HUES48 (cell line): ENCODE measurements around the gene EFR3B.

Experiments
- H3K27ac ChIP-seq: one replicate; pipeline ENCODE4 v1.7.0; 2013; ENCODE audit warnings: low read depth, low read length, inconsistent platforms
- H3K27me3 ChIP-seq: 2 replicates; pipeline ENCODE4 v1.6.1; 2013; ENCODE audit warnings: mild to moderate bottlenecking, low read length; ENCODE audit not compliant: control insufficient read depth, insufficient read depth
- H3K36me3 ChIP-seq: 2 replicates; pipeline ENCODE4 v1.6.1; 2013; ENCODE audit warnings: low read length; ENCODE audit not compliant: control insufficient read depth, insufficient read depth
- H3K4me1 ChIP-seq: 2 replicates; pipeline ENCODE4 v1.6.1; 2013; ENCODE audit warnings: mild to moderate bottlenecking, low read length; ENCODE audit not compliant: control insufficient read depth, insufficient read depth
- H3K4me3 ChIP-seq: 2 replicates; pipeline ENCODE4 v1.5.1; 2013; ENCODE audit warnings: mild to moderate bottlenecking, low read depth, low read length
- H3K9ac ChIP-seq: 2 replicates; pipeline ENCODE4 v1.6.1; 2013; ENCODE audit warnings: mild to moderate bottlenecking, low read depth, low read length, moderate library complexity
- H3K9me3 ChIP-seq: 2 replicates; pipeline ENCODE4 v1.6.1; 2013; ENCODE audit warnings: low read length; ENCODE audit not compliant: control insufficient read depth, insufficient read depth

Gene EFR3B

GRCh38 chr2:25035537-25036220 lies 6.2 kb upstream of the EFR3B start:
- Histone ChIP-seq H3K27me3 (peaks cover 3% of the 10 kb centered on the region; the same call in 1 of the 2 replicates), H3K9me3 (no peaks in the 10 kb centered on the region), H3K36me3 (no peaks in the 10 kb centered on the region), H3K4me1 (no peaks in the 10 kb centered on the region), H3K9ac (no peak overlapping the region), H3K4me3 (no peak overlapping the region), H3K27ac (no peak overlapping the region)

DNA sequence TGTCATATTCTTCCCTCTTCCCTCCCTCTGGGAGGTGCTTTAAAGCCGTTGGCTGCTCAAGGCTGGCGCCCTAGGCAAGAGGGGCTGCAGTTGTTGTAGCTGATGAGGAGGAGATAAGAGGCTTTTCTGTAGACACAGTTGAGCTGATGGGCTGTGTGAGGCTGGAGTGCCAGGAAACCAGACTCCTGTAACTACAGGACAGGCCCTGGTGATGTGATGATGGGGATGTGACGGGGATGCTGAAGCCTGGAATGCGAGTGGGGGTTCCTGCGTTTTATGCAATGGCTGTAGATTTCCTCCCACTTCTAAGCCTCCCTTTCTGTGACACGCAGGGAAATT lies 5.7 kb upstream of the EFR3B start:
- H3K9ac ChIP-seq: no peak overlapping the region
- H3K4me3 ChIP-seq: no peak overlapping the region
- H3K9me3 ChIP-seq: no peaks in the 10 kb centered on the region
- H3K27ac ChIP-seq: no peak overlapping the region
- peaks cover 3% of the 10 kb centered on the region; the same call in 1 of the 2 replicates for H3K27me3 ChIP-seq
- H3K36me3 ChIP-seq: no peaks in the 10 kb centered on the region
- 0 out of 2 replicates have a peak, but pooled peaks cover 2% of the 10 kb centered on the region for H3K4me1 ChIP-seq

- Histone ChIP-seq H3K36me3 (no peaks in the 10 kb centered on the region), H3K9ac (no peak overlapping the region), H3K4me3 (no peak overlapping the region), H3K27me3 (peaks cover 18% of the 10 kb centered on the region), H3K27ac (no peak overlapping the region), H3K4me1 (0 out of 2 replicates have a peak, but pooled peaks cover 7% of the 10 kb centered on the region), H3K9me3 (no peaks in the 10 kb centered on the region)
Observed at GRCh38 chr2:25039126-25039525, 2.8 kb upstream of the EFR3B start.

- H3K9ac ChIP-seq: no peak overlapping the region
- H3K36me3 ChIP-seq: no peaks in the 10 kb centered on the region
- H3K9me3 ChIP-seq: no peaks in the 10 kb centered on the region
- H3K4me3 ChIP-seq: peak overlapping the region; percentile 72
- peaks cover 27% of the 10 kb centered on the region for H3K27me3 ChIP-seq
- no peak overlapping the region for H3K27ac ChIP-seq
- 0 out of 2 replicates have a peak, but pooled peaks cover 7% of the 10 kb centered on the region for H3K4me1 ChIP-seq
Observed at GRCh38 chr2:25041307-25041927, 459 bp upstream of the EFR3B start.

DNA sequence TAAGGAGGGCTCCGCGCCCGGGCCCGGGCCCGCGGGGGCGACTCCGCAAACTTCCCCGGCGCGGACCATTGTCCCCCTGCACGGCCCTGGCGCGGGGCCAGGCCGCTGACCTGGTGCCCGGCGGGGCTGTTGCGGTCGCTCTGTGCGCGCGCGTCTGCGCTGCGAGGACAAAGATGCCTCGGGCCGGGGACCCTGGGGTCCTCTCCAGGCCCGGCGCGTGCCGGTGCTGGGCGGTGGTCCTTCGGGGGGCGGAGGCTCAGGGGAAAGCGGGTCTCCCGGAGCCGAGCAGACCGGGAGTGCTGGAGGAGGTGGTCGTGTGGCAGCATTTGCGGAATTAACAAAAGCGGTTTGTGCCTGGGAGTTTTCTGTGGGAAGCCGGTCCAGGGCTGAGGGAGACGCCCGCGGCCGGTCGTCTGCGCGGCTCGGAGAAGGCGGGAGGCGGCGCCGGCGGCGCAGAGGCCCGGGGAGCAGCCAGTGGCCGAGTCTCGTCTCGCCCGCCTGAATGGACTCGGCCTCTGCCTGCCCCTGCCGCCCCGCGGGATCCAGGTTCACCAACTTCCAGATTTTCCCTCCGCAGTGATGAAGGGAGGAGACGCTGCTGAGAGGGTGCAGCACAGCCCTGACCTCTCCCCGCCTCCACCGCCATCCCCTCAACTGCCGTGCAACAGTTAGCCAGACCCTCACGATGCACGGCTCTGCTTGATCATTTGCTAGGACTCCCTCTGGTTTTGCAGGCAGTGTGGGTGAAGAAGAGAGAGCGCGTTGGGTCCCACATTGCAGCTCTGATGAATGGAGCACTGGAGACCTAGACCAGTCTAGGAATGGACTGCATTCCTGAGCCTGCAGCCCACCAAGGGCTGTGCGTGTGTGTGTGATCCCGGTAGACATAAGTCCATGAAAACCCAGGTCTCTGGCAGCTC lies 705 bp downstream of the EFR3B start:
- 0 out of 2 replicates have a peak overlapping the region, but pooled peaks have one; percentile 15 for H3K9ac ChIP-seq
- H3K9me3 ChIP-seq: no peaks in the 10 kb centered on the region
- H3K4me3 ChIP-seq: peak overlapping the region; percentile 79
- peak overlapping the region; percentile 51 for H3K27ac ChIP-seq
- 0 out of 2 replicates have a peak, but pooled peaks cover 7% of the 10 kb centered on the region for H3K4me1 ChIP-seq
- H3K27me3 ChIP-seq: peaks cover 27% of the 10 kb centered on the region
- H3K36me3 ChIP-seq: no peaks in the 10 kb centered on the region

DNA sequence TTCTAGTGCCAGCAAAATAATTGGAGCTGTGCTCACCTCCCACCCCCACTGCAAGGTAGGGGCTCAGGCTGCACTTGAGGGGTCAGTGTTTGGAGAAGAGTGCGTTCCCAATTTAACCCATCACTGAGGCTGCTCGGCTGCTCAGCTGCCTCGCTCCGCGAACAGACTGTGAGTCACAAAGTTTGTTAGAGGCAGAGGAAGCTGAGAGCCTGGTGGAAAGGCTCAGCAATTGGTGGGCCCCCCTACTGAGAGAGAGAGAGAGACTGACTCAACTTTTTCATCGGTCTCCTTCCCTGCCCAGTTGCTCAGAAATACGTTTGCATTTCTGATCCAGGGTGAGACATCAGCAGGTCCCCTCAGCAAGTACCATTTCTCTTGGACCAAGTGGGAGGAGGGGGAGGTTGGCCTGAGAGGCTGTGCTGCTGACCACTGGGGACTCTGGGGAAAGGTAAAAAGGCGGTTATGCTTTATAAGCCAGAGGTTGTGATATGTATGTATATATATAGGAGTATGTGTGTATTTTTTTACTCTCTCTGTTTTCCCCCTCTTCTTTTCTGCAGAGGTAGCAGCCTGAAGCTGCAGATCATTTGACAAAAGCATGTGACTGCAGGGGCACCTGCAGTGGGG lies 1.5 kb downstream of the EFR3B start:
- H3K36me3 ChIP-seq: no peaks in the 10 kb centered on the region
- H3K4me3 ChIP-seq: peak overlapping the region; percentile 79
- H3K9me3 ChIP-seq: no peaks in the 10 kb centered on the region
- 0 out of 2 replicates have a peak, but pooled peaks cover 7% of the 10 kb centered on the region for H3K4me1 ChIP-seq
- no peak overlapping the region for H3K27ac ChIP-seq
- peaks cover 27% of the 10 kb centered on the region for H3K27me3 ChIP-seq
- no peak overlapping the region for H3K9ac ChIP-seq

DNA sequence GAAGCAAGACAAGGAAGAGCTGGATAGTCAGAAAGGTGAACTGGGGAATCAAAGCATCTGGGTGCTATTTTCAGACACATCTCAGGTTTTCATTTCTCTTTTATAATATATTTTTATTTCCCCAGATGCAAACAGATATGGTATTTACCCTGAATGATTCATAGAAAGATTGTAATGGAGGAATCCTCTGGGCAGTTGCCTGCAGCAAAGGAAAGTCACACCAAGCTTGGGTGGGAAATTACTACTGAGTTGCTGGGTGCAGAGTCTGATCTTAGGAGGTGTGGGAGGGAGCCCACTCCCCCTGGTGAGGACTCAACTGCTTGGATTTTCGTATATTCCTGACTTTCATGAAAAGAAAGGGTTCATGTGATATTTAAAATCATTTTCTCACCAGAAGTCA lies 2.1 kb downstream of the EFR3B start:
- Histone ChIP-seq H3K9me3 (no peaks in the 10 kb centered on the region), H3K27ac (no peak overlapping the region), H3K27me3 (peaks cover 27% of the 10 kb centered on the region), H3K36me3 (no peaks in the 10 kb centered on the region), H3K9ac (no peak overlapping the region), H3K4me1 (0 out of 2 replicates have a peak, but pooled peaks cover 7% of the 10 kb centered on the region), H3K4me3 (no peak overlapping the region)

DNA sequence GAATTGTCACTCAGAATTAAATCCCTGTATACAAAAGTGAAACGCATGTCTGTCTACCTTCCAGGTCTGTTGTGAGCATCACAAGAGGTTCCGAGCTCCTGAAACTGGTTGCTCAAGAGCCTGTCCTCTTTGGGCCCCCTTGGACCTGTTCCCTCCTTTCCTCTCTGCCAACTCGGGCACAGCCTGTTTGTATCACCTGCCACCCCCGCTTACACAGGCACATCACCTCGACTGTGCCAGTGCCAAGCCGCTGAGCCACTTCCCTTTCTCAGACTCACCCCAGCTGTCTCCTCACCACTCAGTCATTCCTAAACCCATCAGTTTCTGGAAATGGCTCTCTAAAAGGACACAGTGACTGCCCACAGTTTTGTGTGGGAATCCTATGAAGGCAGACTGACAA lies 3.1 kb downstream of the EFR3B start:
- Histone ChIP-seq H3K9me3 (no peaks in the 10 kb centered on the region), H3K4me1 (0 out of 2 replicates have a peak, but pooled peaks cover 7% of the 10 kb centered on the region), H3K4me3 (no peak overlapping the region), H3K36me3 (no peaks in the 10 kb centered on the region), H3K9ac (no peak overlapping the region), H3K27ac (no peak overlapping the region), H3K27me3 (peaks cover 27% of the 10 kb centered on the region)

- H3K9me3 ChIP-seq: no peaks in the 10 kb centered on the region
- H3K4me3 ChIP-seq: no peak overlapping the region
- no peak overlapping the region for H3K9ac ChIP-seq
- H3K27me3 ChIP-seq: peaks cover 5% of the 10 kb centered on the region
- no peak overlapping the region for H3K27ac ChIP-seq
- H3K36me3 ChIP-seq: no peaks in the 10 kb centered on the region
- peaks cover 8% of the 10 kb centered on the region for H3K4me1 ChIP-seq
Observed at GRCh38 chr2:25049422-25049821, 7.5 kb downstream of the EFR3B start.

GRCh38 chr2:25050128-25050527 lies 8.3 kb downstream of the EFR3B start:
- Histone ChIP-seq H3K36me3 (no peaks in the 10 kb centered on the region), H3K9ac (no peak overlapping the region), H3K4me3 (no peak overlapping the region), H3K27me3 (no peaks in the 10 kb centered on the region), H3K4me1 (peaks cover 8% of the 10 kb centered on the region), H3K9me3 (no peaks in the 10 kb centered on the region), H3K27ac (no peak overlapping the region)
